Right forelimb (tissue), 1 donor: ENCODE data around the gene ARID2.

Experiments used
- DNase-seq: peaks from one replicate; pipeline ENCODE4 v3.0.0-alpha.2; 2018

Gene ARID2

DNA sequence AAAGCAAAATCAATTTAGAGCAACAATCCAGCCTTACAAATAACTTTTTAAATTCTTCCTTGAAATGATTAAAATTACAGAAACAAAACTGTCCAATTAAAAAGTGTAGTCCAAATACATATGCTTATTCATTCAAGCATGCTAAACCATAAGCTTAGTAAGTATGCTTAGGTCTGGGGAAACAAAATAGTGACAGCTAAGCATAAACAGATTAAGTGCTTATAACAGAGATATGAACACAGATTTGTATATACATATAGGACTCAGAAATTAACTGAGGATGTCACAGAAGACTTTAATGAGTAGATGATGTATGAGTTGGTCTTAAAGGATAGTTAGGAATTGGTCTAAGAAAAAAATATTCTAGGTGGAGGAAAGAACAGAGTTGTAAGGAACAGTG, 219.0 kb downstream of the ARID2 start:
- DNase-seq, result no peak
